GM12878 (cell line): ENCODE data around the gene KCNJ14. TPM values are rescaled to one million over a fixed set of nuclear protein-coding genes. Genes with fewer than 3 reads are reported as not detected.
A peak's percentile ranks its signal among the peaks of the same experiment; 100 is the strongest.

Experiments
- ATAC-seq: fragments of 200-7000 bp; cut with Tn5 transposase; 3 replicates; pipeline ENCODE4 v1.9.1; 2020; ENCODE audit warnings: mild to moderate bottlenecking, moderate library complexity
- BruUV-seq: library from RNA; stranded (reverse); fragments of 400-500 nt; replicated peaks from 2 replicates; lab custom pipeline; 2021; lab: Mats Ljungman, UMichigan
- CTCF ChIA-PET: fragments of 300-600 bp; sonication (Branson Sonifier 250); formaldehyde crosslinking; extraction: SDS; loops from one replicate; lab custom pipeline; 2021; ENCODE audit warnings: inconsistent platforms; lab: Yijun Ruan, JAX
- POLR2A ChIA-PET: fragments of 350-600 bp; formaldehyde crosslinking; extraction: SDS; loops from one replicate; lab custom pipeline; 2021; ENCODE audit warnings: inconsistent platforms; lab: Charles Lee
- RAD21 ChIA-PET: fragments of 300-600 bp; sonication (Branson Sonifier 250); formaldehyde crosslinking; loops from one replicate; lab custom pipeline; 2023; ENCODE audit warnings: antibody characterized with exemption; ENCODE audit not compliant: unreplicated experiment; lab: Charles Lee
- SMC1A ChIA-PET: fragments of 300-600 bp; sonication (Branson Sonifier 250); formaldehyde crosslinking; loops from one replicate; lab custom pipeline; 2023; ENCODE audit not compliant: unreplicated experiment, uncharacterized antibody; lab: Charles Lee
- DNase-seq: peaks from one replicate; pipeline ENCODE4 v3.0.0-alpha.2; 2011; ENCODE audit warnings: low read depth, low spot score
- FAIRE-seq: peaks from 3 replicates; lab custom pipeline; 2011; peaks lifted over from hg19 to GRCh38; lab: Jason Lieb, UNC
- H2AFZ ChIP-seq: 2 replicates; pipeline ENCODE4 v1.6.0; 2011; ENCODE audit warnings: low read depth, low read length, control low read depth; ENCODE audit not compliant: control insufficient read depth
- H3K27ac ChIP-seq: 2 replicates; pipeline ENCODE4 v1.5.1; 2011; ENCODE audit warnings: control low read depth; ENCODE audit not compliant: control insufficient read depth, insufficient read depth
- H3K27me3 ChIP-seq, 2 experiments: replicated peaks in 1 of 2; 2 replicates each; pipeline versions ENCODE4 v1.6.0 to v1.6.1; 2011; ENCODE audit warnings: low read length in 1 of 2; ENCODE audit not compliant: control insufficient read depth in 2 of 2, insufficient read depth in 2 of 2
- H3K36me3 ChIP-seq, 2 experiments: 2 replicates each; pipeline ENCODE4 v1.5.1; 2011; ENCODE audit warnings: low read length in 1 of 2; ENCODE audit not compliant: control insufficient read depth in 2 of 2, insufficient read depth in 2 of 2
- H3K4me1 ChIP-seq: 2 replicates; pipeline ENCODE4 v1.6.1; 2011; ENCODE audit warnings: mild to moderate bottlenecking, low read length, moderate library complexity, mixed read lengths; ENCODE audit not compliant: control insufficient read depth, insufficient read depth
- H3K4me2 ChIP-seq: 2 replicates; pipeline ENCODE4 v1.6.0; 2011; ENCODE audit warnings: control low read depth; ENCODE audit not compliant: control insufficient read depth, insufficient read depth
- H3K4me3 ChIP-seq: fragments of 200-600 bp; sonication (generic); 2 replicates; pipeline ENCODE4 v1.5.1; 2016
- H3K79me2 ChIP-seq: 2 replicates; pipeline ENCODE4 v1.6.0; 2011; ENCODE audit warnings: low read length; ENCODE audit not compliant: control insufficient read depth, insufficient read depth
- H3K9ac ChIP-seq: 2 replicates; pipeline ENCODE4 v1.8.0; 2011; ENCODE audit warnings: low read length, control low read depth, mixed read lengths; ENCODE audit not compliant: control insufficient read depth, insufficient read depth
- H3K9me3 ChIP-seq: replicated peaks from 3 replicates; pipeline ENCODE4 v1.5.1; 2011; ENCODE audit warnings: mild to moderate bottlenecking, low read length; ENCODE audit not compliant: control insufficient read depth, insufficient read depth
- H4K20me1 ChIP-seq: 2 replicates; pipeline ENCODE4 v1.6.0; 2011; ENCODE audit not compliant: control insufficient read depth, insufficient read depth
- CBX3 ChIP-seq: fragments of 200-600 bp; sonication (generic); IDR thresholded peaks from 2 replicates; pipeline ENCODE4 v1.6.1; 2016; ENCODE audit warnings: low read depth, borderline replicate concordance
- JUND ChIP-seq: IDR thresholded peaks from 2 replicates; pipeline ENCODE4 v1.6.1; 2012; ENCODE audit warnings: low read depth, mild to moderate bottlenecking, low read length, improper control_type of control experiment, moderate library complexity
- MEF2B ChIP-seq: fragments of 450-650 bp; IDR thresholded peaks from 2 replicates; pipeline ENCODE4 v1.6.1; 2018; ENCODE audit warnings: mild to moderate bottlenecking, moderate library complexity; ENCODE audit not compliant: partially characterized antibody, poor library complexity, severe bottlenecking
- POLR2A ChIP-seq: IDR thresholded peaks from 2 replicates; pipeline ENCODE4 v1.6.1; 2011; ENCODE audit warnings: low read depth, mild to moderate bottlenecking, low read length
- RB1 ChIP-seq: fragments of 450-650 bp; formaldehyde crosslinking; IDR thresholded peaks from 2 replicates; pipeline ENCODE4 v1.6.1; 2017; ENCODE audit warnings: mild to moderate bottlenecking, borderline replicate concordance
- ZNF207 ChIP-seq: fragments of 450-650 bp; IDR thresholded peaks from 2 replicates; pipeline ENCODE4 v1.6.1; 2014; ENCODE audit warnings: antibody characterized with exemption, mild to moderate bottlenecking, borderline replicate concordance
- WGBS: methylation state at CpG from one replicate; pipeline ENCODE4 v1.1.6; 2016; ENCODE audit warnings: low lambda C conversion rate; ENCODE audit not compliant: insufficient replicate concordance, insufficient coverage; ENCODE audit errors: missing lambda C conversion rate; 5-methylcytosine and 5-hydroxymethylcytosine counted together
- in situ Hi-C: fragments of 300-500 bp; cut with MboI; formaldehyde crosslinking; loops from 9 replicates; pipeline ENCODE4 v1.14.3; 2018; ENCODE audit warnings: mixed read lengths
- intact Hi-C: fragments of 100-400 bp; cut with micrococcal nuclease; formaldehyde crosslinking; loops from one replicate; pipeline ENCODE4 v1.14.2; 2022; ENCODE audit not compliant: unreplicated experiment
- polyA plus RNA-seq, 11 experiments: library from polyadenylated mRNA; depleted of rRNA in 4 of 11; unstranded in 6 of 11; stranded (reverse) in 5 of 11; fragments of >200 nt; fragmentation: Nextera tagmentation in 4 of 11; fragmentation: Illumina TruSeq in 1 of 11; extraction: Ambion mirVana in 4 of 11; extraction: Trizol in 1 of 11; gene quantifications; 1 replicate in 1 of 11; 2 replicates in 10 of 11; pipeline versions ENCODE4 v1.2.1 to v1.2.3, GENCODE V29; 2011 to 2016; ENCODE audit warnings: inconsistent platforms in 2 of 11, missing spikeins in 2 of 11, low read depth in 1 of 11
- total RNA-seq, 4 experiments: library from RNA; depleted of rRNA in 3 of 4; stranded (reverse); fragments of >200 nt in 3 of 4; fragmentation: Illumina TruSeq in 1 of 4; extraction: Trizol in 1 of 4; gene quantifications; 2 replicates each; pipeline versions ENCODE4 v1.2.1 to v1.2.3, GENCODE V29; 2013 to 2021

Gene KCNJ14
- total and polyA plus RNA-seq, 10 of the 15 experiments (the other 5 are each of a cell fraction or from before 2014, with no cell fraction given): 0.24 to 1.4 (median 0.42) TPM

DNA sequence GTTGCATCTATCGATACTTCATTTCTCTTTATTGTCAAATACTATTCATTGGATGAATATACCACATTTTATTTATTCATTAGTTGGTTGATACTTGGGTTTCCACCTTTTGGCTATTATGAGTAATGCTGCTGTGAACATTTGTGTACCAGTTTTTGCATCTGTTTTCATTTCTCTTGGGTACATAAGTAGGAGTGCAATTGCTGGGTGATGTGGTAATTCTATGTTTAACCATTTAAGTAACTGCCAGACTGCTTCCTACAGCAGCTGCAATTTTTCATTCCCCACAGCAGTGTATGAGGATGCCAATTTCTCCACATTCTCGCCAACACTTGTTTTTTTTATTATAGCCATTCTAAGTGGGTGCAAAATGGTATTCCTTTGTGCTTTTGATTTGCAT is 2.6 kb downstream of the KCNJ14 start (continued):
- TF ChIP-seq CBX3 (no peak), MEF2B (no peak), ZNF207 (no peak), RB1 (no peak)

DNA sequence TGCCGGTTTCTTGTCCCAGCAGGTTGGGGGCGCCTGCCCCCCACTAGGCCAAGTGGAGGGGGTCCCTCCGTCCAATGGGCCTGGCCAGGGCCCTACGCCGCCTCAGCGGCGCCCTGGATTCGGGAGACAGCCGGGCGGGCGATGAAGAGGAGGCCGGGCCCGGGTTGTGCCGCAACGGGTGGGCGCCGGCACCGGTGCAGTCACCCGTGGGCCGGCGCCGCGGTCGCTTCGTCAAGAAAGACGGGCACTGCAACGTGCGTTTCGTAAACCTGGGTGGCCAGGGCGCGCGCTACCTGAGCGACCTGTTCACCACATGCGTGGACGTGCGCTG is 6.2 kb downstream of the KCNJ14 start:
- Histone ChIP-seq H3K4me1 (peaks cover 2% of the 10 kb centered on the region; the same call in 1 of the 2 replicates), H3K36me3 (peaks cover 0 to 6% of the 10 kb centered on the region in 2 experiments; a peak in 2 of 4 replicates), H3K27ac (no peak overlapping the region), H3K4me3 (no peak overlapping the region), H2AFZ (no peak overlapping the region), H3K4me2 (no peak overlapping the region), H3K79me2 (no peaks in the 10 kb centered on the region), H4K20me1 (no peaks in the 10 kb centered on the region), H3K9me3 (no peaks in the 10 kb centered on the region), H3K9ac (no peak overlapping the region), H3K27me3 (no peaks in the 10 kb centered on the region)
- intact Hi-C loops: no loop called here
- TF ChIP-seq POLR2A (peak; percentile 62; the same call in 1 of the 2 replicates), JUND (no peak)
- in situ Hi-C loops: no loop called here
- 97% methylated on average over 27 of the region's 36 CpGs for WGBS
- ATAC-seq: no peak
- RAD21 ChIA-PET: interaction anchor here (1.1 kb wide), 1 partner anchor 71 kb away, joined by 3 read pairs; the partner anchor contains the start of gene KDELR1
- no peak for DNase-seq
- POLR2A ChIA-PET: interaction anchor here (0.6 kb wide), 2 partner anchors 8 to 82 kb away, joined by 3 read pairs; no protein-coding TSS in a partner anchor
- CTCF ChIA-PET: no interaction called here
- BruUV-seq: no TSS peak
- no peak for FAIRE-seq
- SMC1A ChIA-PET: no interaction called here
